LNCaP clone FGC (cell line): ENCODE measurements around the gene GPD2.
"Not testable (repeated sequence)": the region's sequence is repeated elsewhere in the genome, so short reads cannot be mapped to it uniquely, and the experiment has no call there.

ENCODE experiments used
- DNase-seq: peaks from one replicate; pipeline ENCODE4 v3.0.0-alpha.2; 2011; ENCODE audit warnings: low read depth
- H3K4me3 ChIP-seq: 2 replicates; pipeline ENCODE4 v1.5.1; 2011; ENCODE audit warnings: mild to moderate bottlenecking, low read depth, low read length, control low read depth
- TF ChIP-seq, protein P1 (sequence below): IDR thresholded peaks from 2 replicates; pipeline ENCODE4 v1.5.1; 2012; ENCODE audit warnings: mild to moderate bottlenecking; ENCODE audit not compliant: control insufficient read depth, insufficient read depth; ENCODE audit errors: extremely low read depth

Gene GPD2

DNA sequence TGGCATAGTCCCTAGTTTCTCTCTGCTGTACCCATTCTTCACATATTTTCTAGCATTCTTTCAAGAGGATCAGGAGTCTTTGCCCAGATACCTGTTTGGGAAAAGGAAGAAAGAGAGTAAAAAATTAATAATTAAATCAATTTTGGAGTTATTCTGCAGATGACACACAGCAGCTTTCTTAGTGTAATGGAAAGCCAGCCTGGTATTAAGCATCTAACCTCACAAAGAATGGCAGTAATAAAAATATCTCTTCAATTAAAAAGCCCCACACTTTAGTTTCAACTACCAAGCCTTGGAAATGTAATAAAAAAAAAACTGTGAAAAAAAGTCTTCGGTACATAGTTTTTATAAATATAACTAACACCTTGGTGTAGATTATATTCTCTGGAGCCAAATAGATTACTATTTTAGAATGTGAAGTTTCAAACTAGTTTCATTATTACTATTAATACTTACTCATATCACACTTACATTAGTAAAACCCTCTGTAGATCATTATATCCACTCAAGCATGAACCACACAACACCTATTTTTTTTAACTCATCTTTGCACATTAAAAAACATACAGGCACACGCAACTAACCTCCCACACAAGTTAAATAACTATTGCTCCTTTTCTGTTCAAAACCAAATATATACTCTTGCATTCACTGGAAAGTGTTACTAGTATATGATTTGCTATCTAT lies 90.9 kb downstream of the GPD2 start:
- no peak for DNase-seq
- H3K4me3 ChIP-seq = no peak overlapping the region
- TF ChIP-seq, protein P1, sequence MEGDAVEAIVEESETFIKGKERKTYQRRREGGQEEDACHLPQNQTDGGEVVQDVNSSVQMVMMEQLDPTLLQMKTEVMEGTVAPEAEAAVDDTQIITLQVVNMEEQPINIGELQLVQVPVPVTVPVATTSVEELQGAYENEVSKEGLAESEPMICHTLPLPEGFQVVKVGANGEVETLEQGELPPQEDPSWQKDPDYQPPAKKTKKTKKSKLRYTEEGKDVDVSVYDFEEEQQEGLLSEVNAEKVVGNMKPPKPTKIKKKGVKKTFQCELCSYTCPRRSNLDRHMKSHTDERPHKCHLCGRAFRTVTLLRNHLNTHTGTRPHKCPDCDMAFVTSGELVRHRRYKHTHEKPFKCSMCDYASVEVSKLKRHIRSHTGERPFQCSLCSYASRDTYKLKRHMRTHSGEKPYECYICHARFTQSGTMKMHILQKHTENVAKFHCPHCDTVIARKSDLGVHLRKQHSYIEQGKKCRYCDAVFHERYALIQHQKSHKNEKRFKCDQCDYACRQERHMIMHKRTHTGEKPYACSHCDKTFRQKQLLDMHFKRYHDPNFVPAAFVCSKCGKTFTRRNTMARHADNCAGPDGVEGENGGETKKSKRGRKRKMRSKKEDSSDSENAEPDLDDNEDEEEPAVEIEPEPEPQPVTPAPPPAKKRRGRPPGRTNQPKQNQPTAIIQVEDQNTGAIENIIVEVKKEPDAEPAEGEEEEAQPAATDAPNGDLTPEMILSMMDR = no peak

DNA sequence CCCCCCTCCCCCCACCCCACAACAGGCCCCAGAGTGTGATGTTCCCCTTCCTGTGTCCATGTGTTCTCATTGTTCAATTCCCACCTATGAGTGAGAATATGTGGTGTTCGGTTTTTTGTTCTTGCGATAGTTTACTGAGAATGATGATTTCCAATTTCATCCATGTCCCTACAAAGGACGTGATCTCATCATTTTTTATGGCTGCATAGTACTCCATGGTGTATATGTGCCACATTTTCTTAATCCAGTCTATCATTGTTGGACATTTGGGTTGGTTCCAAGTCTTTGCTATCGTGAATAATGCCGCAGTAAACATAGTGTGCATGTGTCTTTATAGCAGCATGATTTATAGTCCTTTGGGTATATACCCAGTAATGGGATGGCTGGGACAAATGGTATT lies 92.4 kb downstream of the GPD2 start:
- not testable (repeated sequence) for H3K4me3 ChIP-seq, DNase-seq

DNA sequence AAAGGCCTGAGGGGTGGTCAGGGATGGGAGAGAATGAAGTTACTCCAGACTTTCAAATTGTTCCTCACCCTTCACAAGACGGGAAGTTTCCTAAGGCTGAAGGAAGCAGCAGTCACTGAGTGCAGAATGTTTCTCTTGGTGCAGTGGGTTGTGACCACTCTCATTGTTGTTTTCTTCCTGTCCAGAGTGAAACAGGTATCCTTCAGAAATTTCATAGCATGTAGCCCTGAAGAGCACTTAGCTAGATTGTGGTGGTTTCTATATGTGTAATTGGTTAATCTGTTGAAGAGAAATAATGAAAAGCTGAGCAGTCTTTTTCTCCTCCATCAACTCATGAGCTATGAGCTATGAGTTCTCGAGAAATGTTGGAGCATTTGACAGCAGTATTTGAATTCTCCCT lies 96.8 kb downstream of the GPD2 start:
- TF ChIP-seq, protein P1 = no peak
- H3K4me3 ChIP-seq = no peak overlapping the region
- DNase-seq = no peak

DNA sequence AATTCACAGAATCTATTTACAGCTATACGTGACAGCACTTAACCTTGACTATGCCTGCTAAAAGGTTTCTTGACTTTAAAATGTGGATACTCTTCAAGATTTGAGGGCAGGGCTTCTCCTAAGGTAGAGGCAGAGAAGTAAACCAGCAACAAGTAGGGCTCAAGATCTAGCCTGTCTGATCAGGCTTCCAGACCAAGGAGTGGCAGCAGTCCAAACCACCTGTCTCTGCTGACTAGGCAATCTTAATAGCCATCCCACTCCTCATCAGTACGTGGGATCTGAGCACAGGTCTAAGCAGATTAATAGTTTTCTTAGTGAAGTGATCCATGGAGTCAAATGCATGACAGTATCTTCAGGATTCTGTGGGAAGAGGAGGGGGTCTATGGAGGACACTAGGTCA lies 100.4 kb downstream of the GPD2 start:
- TF ChIP-seq, protein P1 = no peak
- no peak for DNase-seq
- no peak overlapping the region for H3K4me3 ChIP-seq

DNA sequence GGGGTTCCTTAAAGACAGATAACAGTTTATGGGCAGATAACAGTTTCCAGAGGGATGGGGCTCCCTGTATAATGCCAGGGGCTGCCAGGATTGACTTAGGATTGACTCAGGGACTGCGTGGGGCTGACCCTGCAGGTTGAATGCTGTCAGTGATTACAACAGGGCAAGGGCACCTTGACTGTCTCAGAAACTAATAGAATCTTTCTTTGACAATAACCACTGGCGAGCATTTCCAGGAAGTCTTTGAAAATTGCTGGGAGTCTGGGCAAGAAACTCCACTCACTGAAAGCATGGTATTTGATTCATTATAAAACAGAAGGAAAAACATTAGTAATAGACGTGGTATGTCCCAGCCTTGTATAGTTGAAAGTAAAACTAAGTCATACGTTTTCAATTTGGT lies 101.0 kb downstream of the GPD2 start:
- TF ChIP-seq, protein P1 = no peak
- no peak overlapping the region for H3K4me3 ChIP-seq
- no peak for DNase-seq

DNA sequence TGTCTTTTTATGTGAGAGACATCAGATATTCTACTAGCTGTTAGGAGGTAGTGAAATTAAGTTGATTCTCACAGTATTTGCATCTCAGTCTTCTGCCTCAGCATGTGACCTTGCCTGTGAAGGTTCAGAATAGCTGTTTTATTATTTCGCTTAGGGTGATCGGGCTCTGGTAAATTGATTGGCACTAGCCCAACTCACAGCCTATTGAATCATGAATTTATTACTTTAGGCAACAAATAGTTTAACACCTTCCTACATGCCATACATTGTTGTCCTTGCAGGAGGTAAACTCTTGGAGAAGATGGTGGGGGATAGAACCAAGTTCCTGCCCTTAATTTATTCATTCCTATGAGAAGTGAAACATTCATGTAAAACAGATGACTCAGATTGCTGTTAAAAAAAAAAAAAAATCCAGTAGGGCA lies 101.9 kb downstream of the GPD2 start:
- no peak for DNase-seq

DNA sequence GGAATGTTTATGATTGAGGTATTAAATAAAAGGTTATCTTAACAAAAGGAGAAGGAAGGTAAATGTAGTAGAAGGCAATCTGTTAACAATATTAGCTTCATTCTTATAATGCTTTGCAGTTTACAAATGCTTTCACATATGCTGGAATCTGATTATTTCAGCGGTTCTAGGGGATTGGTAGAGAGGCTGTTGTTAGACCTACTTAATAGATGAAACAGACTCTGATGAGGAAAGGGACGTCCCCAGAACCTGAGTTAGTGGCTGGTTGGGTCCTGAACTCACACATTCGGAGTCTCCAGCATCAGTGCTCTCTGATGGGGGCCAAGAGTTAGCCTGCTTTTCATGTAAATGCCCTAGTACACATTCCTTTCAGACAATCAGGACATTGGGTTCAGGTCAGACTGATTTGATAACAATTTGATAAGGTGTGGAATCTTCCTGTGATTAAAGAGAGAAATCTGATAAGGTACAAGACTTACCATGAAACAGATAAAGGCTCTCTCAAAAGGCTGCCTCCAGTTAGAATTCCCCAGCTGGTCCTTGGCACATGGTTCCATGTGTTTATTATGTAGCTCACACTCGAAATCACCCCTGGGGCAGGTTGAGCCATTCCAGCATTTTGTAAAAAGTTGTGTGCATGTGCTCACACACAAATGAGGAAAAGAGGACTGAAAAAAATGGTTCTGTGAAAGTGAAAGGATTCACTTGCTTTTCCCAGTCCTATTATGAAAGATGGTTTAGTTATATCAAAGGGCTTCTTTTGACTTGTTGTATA lies 103.1 kb downstream of the GPD2 start:
- no peak for DNase-seq
- TF ChIP-seq, protein P1 = no peak
- no peak overlapping the region for H3K4me3 ChIP-seq

More for the DNA sequence above, 101.9 kb downstream of the GPD2 start:
- no peak overlapping the region for H3K4me3 ChIP-seq
- TF ChIP-seq, protein P1 = no peak
